ENCODE measurements around the gene DDX51.
A peak's percentile ranks its signal among the peaks of the same experiment; 100 is the strongest.

The DDX51 gene

GRCh38 chr12:132115500-132115899, 28.6 kb downstream of the DDX51 start:
- no peak overlapping the region for H4K91ac ChIP-seq (ENCODE audit: low read depth, low read length)
- H2AFZ ChIP-seq (ENCODE audit: insufficient read depth, low read length, poor library complexity), result no peak overlapping the region
- H3K27ac ChIP-seq (ENCODE audit: low read depth, low read length), result no peak overlapping the region
- H2AK5ac ChIP-seq (ENCODE audit: low read length), result no peak overlapping the region
- H2BK12ac ChIP-seq (ENCODE audit: low read length), result no peak overlapping the region
- no CpG with 5 or more reads among the region's 9 CpGs for WGBS (ENCODE audit: extremely low coverage, insufficient coverage, insufficient read length)
- H2BK5ac ChIP-seq (ENCODE audit: low read depth, low read length, poor library complexity), result no peak overlapping the region
- no peak overlapping the region for H4K12ac ChIP-seq (ENCODE audit: low read depth, low read length)
- H3K14ac ChIP-seq (ENCODE audit: low read length), result no peak overlapping the region
- H3K4me2 ChIP-seq (ENCODE audit: low read length), result no peak overlapping the region
- H3K9me3 ChIP-seq (ENCODE audit: insufficient read depth, low read depth, low read length), result peaks cover 3% of the 10 kb centered on the region
- H3K23ac ChIP-seq (ENCODE audit: low read length), result no peak overlapping the region
- no peaks in the 10 kb centered on the region for H3K4me1 ChIP-seq (ENCODE audit: control insufficient read depth in 1 of 2, insufficient read depth in 2 of 2, low read length in 2 of 2)
- H3K79me1 ChIP-seq (ENCODE audit: low read length), result no peaks in the 10 kb centered on the region
- no peak overlapping the region for H3K18ac ChIP-seq (ENCODE audit: low read length)
- H2BK120ac ChIP-seq (ENCODE audit: insufficient read depth, low read length, poor library complexity), result no peak overlapping the region
- H4K8ac ChIP-seq (ENCODE audit: low read depth, low read length), result no peak overlapping the region
- no peak for DNase-seq
- no peak overlapping the region for H3K4ac ChIP-seq (ENCODE audit: low read depth, low read length)
- H3K9ac ChIP-seq (ENCODE audit: low read length), result no peak overlapping the region
- H3K4me3 ChIP-seq (ENCODE audit: low read depth, low read length), result no peak overlapping the region
- H3K36me3 ChIP-seq (ENCODE audit: control insufficient read depth in 1 of 2, insufficient read depth in 2 of 2, low read length in 2 of 2), result peaks cover 55 to 59% of the 10 kb centered on the region in 2 experiments
- H3K27me3 ChIP-seq (ENCODE audit: insufficient read depth, low read length), result no peaks in the 10 kb centered on the region
- H3K79me2 ChIP-seq (ENCODE audit: control insufficient read depth, insufficient read depth, low read length, poor library complexity), result no peaks in the 10 kb centered on the region

DNA sequence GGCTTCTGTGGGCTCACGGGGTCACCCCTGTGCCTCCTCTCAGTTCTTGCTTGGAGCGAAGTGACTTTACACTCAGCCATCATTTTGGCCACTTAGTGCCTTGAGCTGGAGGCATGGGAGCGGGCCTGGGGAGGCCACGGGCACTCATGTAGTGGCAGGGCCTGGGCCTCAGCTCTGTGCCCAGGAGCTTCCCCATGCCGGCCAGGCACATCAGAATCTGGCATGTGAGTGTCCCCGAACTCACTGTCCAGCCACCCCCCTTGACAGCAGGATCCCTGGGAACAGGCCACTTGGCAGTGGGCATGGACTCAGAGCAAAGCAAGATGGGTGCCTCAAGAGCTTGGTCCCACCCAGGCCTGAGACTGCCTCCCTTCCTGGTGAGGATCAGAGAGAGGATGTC, 29.5 kb downstream of the DDX51 start:
- H4K91ac ChIP-seq (ENCODE audit: low read depth, low read length), result no peak overlapping the region
- H3K79me1 ChIP-seq (ENCODE audit: low read length), result no peaks in the 10 kb centered on the region
- H3K4me1 ChIP-seq (ENCODE audit: control insufficient read depth in 1 of 2, insufficient read depth in 2 of 2, low read length in 2 of 2), result no peaks in the 10 kb centered on the region
- WGBS (ENCODE audit: extremely low coverage, insufficient coverage, insufficient read length), result no CpG with 5 or more reads among the region's 6 CpGs
- no peak overlapping the region for H3K4ac ChIP-seq (ENCODE audit: low read depth, low read length)
- DNase-seq, result no peak
- H4K8ac ChIP-seq (ENCODE audit: low read depth, low read length), result no peak overlapping the region
- H2BK12ac ChIP-seq (ENCODE audit: low read length), result no peak overlapping the region
- H3K23ac ChIP-seq (ENCODE audit: low read length), result no peak overlapping the region
- H3K18ac ChIP-seq (ENCODE audit: low read length), result no peak overlapping the region
- H3K79me2 ChIP-seq (ENCODE audit: control insufficient read depth, insufficient read depth, low read length, poor library complexity), result no peaks in the 10 kb centered on the region
- H3K4me2 ChIP-seq (ENCODE audit: low read length), result no peak overlapping the region
- H3K27me3 ChIP-seq (ENCODE audit: insufficient read depth, low read length), result no peaks in the 10 kb centered on the region
- H3K9ac ChIP-seq (ENCODE audit: low read length), result no peak overlapping the region
- H2AK5ac ChIP-seq (ENCODE audit: low read length), result no peak overlapping the region
- no peak overlapping the region for H3K4me3 ChIP-seq (ENCODE audit: low read depth, low read length)
- H2BK120ac ChIP-seq (ENCODE audit: insufficient read depth, low read length, poor library complexity), result no peak overlapping the region
- H3K14ac ChIP-seq (ENCODE audit: low read length), result no peak overlapping the region
- H4K12ac ChIP-seq (ENCODE audit: low read depth, low read length), result no peak overlapping the region
- H2BK5ac ChIP-seq (ENCODE audit: low read depth, low read length, poor library complexity), result no peak overlapping the region
- no peak overlapping the region for H3K27ac ChIP-seq (ENCODE audit: low read depth, low read length)
- no peak overlapping the region for H2AFZ ChIP-seq (ENCODE audit: insufficient read depth, low read length, poor library complexity)
- peaks cover 53 to 56% of the 10 kb centered on the region in 2 experiments for H3K36me3 ChIP-seq (ENCODE audit: control insufficient read depth in 1 of 2, insufficient read depth in 2 of 2, low read length in 2 of 2)
- H3K9me3 ChIP-seq (ENCODE audit: insufficient read depth, low read depth, low read length), result peaks cover 3% of the 10 kb centered on the region

DNA sequence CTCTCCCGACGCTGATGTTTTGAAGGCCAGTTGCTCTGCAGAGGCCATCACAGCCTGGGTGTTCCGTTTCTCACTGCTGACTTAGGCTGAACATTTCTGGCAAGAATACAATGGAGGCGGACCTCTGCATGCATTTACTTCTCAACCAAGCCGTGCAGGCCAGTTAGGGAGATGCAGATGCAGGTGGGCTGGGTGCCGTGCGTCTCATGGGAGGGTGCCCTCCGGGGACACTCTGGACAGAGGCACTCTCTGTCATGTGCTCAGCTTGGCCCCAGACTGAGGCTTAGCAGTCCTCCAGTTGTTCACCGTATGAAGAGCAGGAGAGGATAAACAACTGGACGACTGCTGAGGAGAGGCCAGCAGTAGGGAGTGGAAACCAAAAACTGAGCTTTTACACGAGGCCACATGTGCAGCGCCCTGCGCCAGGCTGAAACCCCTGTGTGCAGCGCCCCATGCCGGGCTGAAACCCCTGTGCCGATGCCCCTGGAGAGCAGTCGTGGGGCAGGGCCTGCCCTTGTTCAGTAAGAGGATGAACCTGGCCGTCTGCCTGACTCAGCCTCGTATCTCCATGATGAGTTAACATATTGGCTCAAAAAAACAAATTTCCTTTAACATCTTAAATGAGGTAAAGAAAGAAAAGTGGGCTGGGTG, 32.3 kb downstream of the DDX51 start:
- no peak overlapping the region for H3K4ac ChIP-seq (ENCODE audit: low read depth, low read length)

DNA sequence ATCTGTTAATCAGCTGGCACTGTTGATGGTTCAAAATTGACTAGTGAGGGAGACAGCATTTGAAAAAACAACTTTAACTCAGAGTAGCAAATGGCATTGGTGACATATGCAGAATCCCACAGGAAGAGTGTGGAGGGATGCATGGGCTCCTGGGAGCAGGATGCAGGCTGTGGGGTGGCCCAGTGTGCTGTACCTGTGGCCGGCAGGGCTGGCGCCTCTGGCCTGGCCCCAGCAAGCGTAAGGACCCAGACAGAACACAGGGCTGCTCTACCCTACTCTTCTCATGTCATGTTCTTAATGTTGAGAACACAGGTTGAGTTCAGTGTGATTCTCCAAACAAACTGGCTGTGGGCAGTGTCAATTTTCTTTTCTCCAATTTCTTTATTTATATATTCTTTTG, 33.4 kb downstream of the DDX51 start:
- Histone ChIP-seq H3K9me3 (ENCODE audit: insufficient read depth, low read depth, low read length) (no peaks in the 10 kb centered on the region), H3K79me2 (ENCODE audit: control insufficient read depth, insufficient read depth, low read length, poor library complexity) (no peaks in the 10 kb centered on the region), H3K9ac (ENCODE audit: low read length) (no peak overlapping the region), H2BK12ac (ENCODE audit: low read length) (no peak overlapping the region), H3K23ac (ENCODE audit: low read length) (no peak overlapping the region), H2BK5ac (ENCODE audit: low read depth, low read length, poor library complexity) (no peak overlapping the region), H3K14ac (ENCODE audit: low read length) (no peak overlapping the region), H4K12ac (ENCODE audit: low read depth, low read length) (no peak overlapping the region), H2AFZ (ENCODE audit: insufficient read depth, low read length, poor library complexity) (no peak overlapping the region), H3K4ac (ENCODE audit: low read depth, low read length) (no peak overlapping the region), H3K36me3 (ENCODE audit: control insufficient read depth in 1 of 2, insufficient read depth in 2 of 2, low read length in 2 of 2) (peaks cover 36 to 38% of the 10 kb centered on the region in 2 experiments), H3K4me2 (ENCODE audit: low read length) (no peak overlapping the region), H2AK5ac (ENCODE audit: low read length) (no peak overlapping the region), H4K91ac (ENCODE audit: low read depth, low read length) (no peak overlapping the region), H3K4me3 (ENCODE audit: low read depth, low read length) (peak overlapping the region; percentile 15), H3K27ac (ENCODE audit: low read depth, low read length) (no peak overlapping the region), H3K18ac (ENCODE audit: low read length) (no peak overlapping the region), H4K8ac (ENCODE audit: low read depth, low read length) (no peak overlapping the region), H3K4me1 (ENCODE audit: control insufficient read depth in 1 of 2, insufficient read depth in 2 of 2, low read length in 2 of 2) (no peaks in the 10 kb centered on the region), H3K79me1 (ENCODE audit: low read length) (no peaks in the 10 kb centered on the region), H2BK120ac (ENCODE audit: insufficient read depth, low read length, poor library complexity) (no peak overlapping the region), H3K27me3 (ENCODE audit: insufficient read depth, low read length) (no peaks in the 10 kb centered on the region)
- no CpG with 5 or more reads among the region's 3 CpGs for WGBS (ENCODE audit: extremely low coverage, insufficient coverage, insufficient read length)
- no peak for DNase-seq

More for the DNA sequence above, 32.3 kb downstream of the DDX51 start:
- Histone ChIP-seq H3K23ac (ENCODE audit: low read length) (no peak overlapping the region), H2BK12ac (ENCODE audit: low read length) (no peak overlapping the region), H3K14ac (ENCODE audit: low read length) (no peak overlapping the region), H4K91ac (ENCODE audit: low read depth, low read length) (no peak overlapping the region), H3K9me3 (ENCODE audit: insufficient read depth, low read depth, low read length) (no peaks in the 10 kb centered on the region), H3K36me3 (ENCODE audit: control insufficient read depth in 1 of 2, insufficient read depth in 2 of 2, low read length in 2 of 2) (peaks cover 40 to 47% of the 10 kb centered on the region in 2 experiments), H3K9ac (ENCODE audit: low read length) (no peak overlapping the region), H2BK5ac (ENCODE audit: low read depth, low read length, poor library complexity) (no peak overlapping the region), H3K4me1 (ENCODE audit: control insufficient read depth in 1 of 2, insufficient read depth in 2 of 2, low read length in 2 of 2) (no peaks in the 10 kb centered on the region), H3K4me3 (ENCODE audit: low read depth, low read length) (no peak overlapping the region), H3K4me2 (ENCODE audit: low read length) (no peak overlapping the region), H3K79me2 (ENCODE audit: control insufficient read depth, insufficient read depth, low read length, poor library complexity) (no peaks in the 10 kb centered on the region), H2AFZ (ENCODE audit: insufficient read depth, low read length, poor library complexity) (no peak overlapping the region), H3K27ac (ENCODE audit: low read depth, low read length) (no peak overlapping the region), H3K79me1 (ENCODE audit: low read length) (no peaks in the 10 kb centered on the region), H3K27me3 (ENCODE audit: insufficient read depth, low read length) (no peaks in the 10 kb centered on the region), H2BK120ac (ENCODE audit: insufficient read depth, low read length, poor library complexity) (no peak overlapping the region), H4K8ac (ENCODE audit: low read depth, low read length) (no peak overlapping the region), H3K18ac (ENCODE audit: low read length) (no peak overlapping the region), H2AK5ac (ENCODE audit: low read length) (no peak overlapping the region), H4K12ac (ENCODE audit: low read depth, low read length) (no peak overlapping the region)
- no CpG with 5 or more reads among the region's 19 CpGs for WGBS (ENCODE audit: extremely low coverage, insufficient coverage, insufficient read length)
- no peak for DNase-seq
